HuH-7.5 (cell line): ENCODE measurements around the gene PRRG2.
A peak's percentile ranks its signal among the peaks of the same experiment; 100 is the strongest.

Experiments
- DNase-seq: peaks from one replicate; pipeline ENCODE4 v3.0.0; 2011; ENCODE audit warnings: low spot score

PRRG2 gene

DNA sequence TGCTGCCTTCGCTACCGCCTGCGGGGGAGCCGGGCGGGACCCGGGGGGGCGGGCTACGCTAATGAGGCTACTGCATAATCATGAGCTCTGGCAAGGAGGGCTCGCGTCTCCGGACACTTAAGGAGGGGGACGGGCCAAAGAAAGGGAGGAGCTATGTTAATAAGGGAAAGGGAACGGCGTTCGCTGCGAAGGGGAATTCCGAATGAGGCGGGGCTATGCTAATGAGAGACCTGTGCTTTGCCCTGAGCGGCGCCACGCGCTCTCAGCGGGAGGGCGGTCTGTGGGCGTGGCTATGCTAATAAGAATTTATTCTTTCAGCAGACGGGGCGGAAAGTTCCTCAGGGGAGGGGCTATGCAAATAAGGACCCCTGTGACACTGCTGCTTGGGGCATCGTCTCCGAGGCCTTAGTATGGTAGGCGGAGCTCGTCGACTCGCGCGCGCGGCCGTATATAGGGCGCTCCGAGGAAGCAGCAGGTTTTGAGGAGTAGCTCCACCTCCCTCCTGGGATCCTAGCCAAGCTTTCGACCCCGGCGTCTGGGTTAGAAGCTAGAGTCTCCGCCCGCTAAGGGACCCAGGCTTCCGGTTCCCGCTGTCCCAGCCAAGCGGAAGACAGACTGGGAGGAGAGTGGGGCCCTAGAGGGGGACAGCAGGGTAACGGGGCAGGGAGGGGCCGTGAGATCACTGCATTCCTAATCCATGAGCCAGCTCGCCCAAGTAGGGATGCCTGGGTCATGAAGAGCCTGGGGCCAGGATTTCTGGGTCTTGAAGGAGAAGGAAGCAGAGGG is 59.2 kb downstream of the PRRG2 start, which contains the start of gene RRAS:
TSS of gene RRAS (minus strand) at position 31 of the 786 bp plus-strand sequence. CDS start 45 bp downstream, outside the sequence.
- DNase-seq = peak; percentile 98
